Stimulated activated CD4-positive, alpha-beta T cell treated with anti-CD3 and anti-CD28 coated beads, Interleukin-1b, Interleukin-23, amount 100 ng/mL, for 48 hours (primary cell): Measurements from ENCODE around the gene BAG3.

Experiments used
- DNase-seq: peaks from one replicate; pipeline ENCODE4 v3.0.0-alpha.2; 2020

The BAG3 gene

GRCh38 chr10:119667562-119668328 lies 16.6 kb downstream of the BAG3 start:
- no peak for DNase-seq

DNA sequence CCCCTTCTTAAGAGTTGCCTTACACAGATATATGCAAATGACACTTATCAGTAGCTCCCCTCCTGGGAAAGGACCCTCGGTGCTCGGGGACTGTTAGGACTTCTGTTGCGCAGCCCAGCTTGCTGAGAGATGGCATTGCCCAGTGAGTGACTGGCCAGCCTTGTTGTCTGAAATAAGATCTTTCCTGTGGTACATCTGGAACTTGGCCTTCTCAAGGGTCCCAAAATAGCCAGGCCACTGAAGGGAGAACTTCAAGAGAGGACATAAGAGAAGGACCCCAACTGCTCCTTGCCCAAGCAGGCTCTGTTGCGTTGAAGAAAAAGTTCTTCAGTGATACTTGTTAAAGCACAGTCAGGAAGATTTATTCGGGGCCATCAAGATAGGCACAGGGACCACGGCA lies 17.3 kb downstream of the BAG3 start:
- DNase-seq: no peak

GRCh38 chr10:119669331-119669730 lies 18.2 kb downstream of the BAG3 start:
- DNase-seq: no peak

DNA sequence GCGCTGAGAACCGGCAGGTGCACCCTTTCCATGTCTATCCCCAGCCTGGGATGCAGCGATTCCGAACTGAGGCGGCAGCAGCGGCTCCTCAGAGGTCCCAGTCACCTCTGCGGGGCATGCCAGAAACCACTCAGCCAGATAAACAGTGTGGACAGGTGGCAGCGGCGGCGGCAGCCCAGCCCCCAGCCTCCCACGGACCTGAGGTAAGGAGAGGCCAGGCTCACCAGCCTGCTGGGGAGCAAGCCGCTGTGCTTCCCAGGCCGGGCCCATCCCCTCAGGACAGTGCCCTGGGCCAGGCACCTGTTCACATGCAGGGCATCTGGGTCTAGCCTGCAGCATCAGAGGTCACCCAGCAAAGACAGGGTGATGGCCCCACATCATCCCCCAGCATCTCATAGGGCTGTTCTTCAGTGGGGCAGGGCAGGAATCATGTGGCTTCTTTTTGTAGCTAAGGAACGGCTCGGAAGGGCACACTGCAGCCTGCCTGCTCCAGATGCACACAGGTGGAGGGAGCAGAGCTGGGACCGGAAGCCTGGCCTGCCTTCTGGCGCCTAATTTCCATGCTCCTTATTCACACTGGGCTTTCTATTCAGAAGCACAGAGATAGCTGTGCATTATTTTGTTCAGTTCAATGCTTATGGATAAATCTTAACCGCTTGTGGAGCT lies 18.9 kb downstream of the BAG3 start:
- no peak for DNase-seq

GRCh38 chr10:119670717-119671116 lies 19.5 kb downstream of the BAG3 start:
- DNase-seq: no peak

DNA sequence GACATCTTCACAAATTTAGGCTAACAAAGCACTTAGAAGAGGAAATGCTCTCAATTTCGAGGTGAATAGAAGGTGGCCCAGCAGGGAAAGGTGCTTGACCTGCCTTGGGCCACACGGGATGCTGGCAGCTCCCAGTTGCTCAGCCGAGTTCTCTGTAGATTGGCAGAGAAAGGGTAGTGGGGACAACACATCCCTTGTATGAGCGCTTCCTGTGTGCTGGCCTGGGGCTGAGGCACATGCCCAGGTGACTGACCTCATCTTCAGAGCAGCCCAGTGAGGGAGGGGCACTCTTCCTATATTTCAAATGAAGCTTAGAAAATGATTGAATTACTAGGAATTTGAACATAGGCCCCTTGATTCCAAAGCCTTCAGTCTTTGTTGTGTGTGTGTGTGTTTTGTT lies 20.2 kb downstream of the BAG3 start:
- DNase-seq: no peak

- DNase-seq: no peak
These were observed 21.1 kb downstream of the BAG3 start for GRCh38 chr10:119672291-119672690.

- no peak for DNase-seq
These were observed 22.1 kb downstream of the BAG3 start for GRCh38 chr10:119673271-119673670.

DNA sequence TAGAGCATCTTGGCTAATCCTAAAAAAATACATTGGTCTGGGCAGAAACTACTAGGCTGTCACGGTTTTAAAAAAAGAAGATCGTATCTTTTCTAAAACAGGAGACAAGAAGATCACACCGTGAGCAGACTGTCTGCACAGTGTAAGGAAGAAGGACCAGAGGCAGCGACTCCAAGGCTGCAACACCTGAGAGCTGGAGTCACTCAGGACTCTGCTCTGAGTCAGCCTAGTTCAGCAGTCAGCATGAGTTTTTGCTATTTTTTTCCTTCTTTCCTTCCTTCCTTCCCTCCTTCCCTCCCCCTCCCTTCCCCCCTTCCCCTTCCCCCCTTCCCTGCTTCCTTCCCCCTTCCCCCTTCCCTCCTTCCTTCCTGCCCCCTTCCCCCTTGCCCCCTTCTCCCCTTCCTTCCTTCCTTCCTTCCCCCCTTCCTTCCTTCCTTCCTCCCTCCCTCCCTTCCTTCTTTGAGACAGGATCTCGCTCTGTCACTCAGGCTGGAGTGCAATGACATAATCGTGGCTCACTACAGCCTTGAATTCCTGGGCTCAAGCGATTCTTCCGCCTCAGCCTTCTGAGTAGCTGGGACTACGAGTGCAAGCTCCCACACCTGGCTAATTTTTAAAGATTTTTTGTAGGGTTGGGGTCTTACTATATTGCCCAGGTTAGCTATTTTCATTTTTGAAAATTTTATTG lies 24.4 kb downstream of the BAG3 start:
- DNase-seq: no peak

GRCh38 chr10:119677126-119677525 lies 25.9 kb downstream of the BAG3 start:
- no peak for DNase-seq

DNA sequence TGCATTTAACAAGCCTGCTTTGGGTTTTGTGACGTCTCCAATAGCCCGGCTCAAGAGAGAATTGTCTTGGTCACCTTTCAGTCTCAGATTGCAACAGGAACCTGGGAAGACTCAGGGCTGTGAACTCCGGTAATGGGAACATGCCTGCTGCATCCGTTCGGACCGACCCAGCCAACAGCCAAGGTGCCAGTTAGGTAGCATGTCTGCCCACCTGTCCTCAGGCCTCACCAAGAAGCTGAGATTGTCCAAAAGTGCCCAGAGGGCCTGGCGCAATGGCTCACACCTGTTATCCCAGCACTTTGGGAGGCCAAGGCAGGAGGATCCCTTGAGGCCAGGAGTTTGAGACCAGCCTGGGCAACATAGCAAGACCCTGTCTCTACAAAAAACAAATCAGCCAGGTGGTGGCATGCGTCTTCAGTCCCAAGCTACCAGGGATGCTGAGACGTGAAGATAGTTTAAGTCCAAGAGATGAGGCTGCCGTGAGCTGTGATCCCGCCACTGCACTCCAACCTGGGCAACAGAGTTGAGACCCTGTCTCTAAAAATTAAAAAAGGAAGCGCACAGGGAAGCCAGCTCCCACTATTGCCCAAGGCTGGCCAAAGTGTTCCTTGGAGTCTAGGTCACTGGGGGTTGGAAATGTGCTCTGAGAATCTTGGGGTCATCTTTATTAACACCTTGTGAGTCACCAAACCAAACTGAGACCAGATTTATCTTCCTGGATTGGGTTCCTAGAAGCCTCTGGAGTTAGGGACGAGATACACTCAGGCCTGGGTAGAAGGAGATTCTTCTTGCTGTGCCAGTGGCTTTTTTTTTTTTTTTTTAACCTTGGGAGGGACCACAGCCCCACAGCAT lies 26.9 kb downstream of the BAG3 start:
- DNase-seq: no peak

- DNase-seq: no peak
These were observed 28.3 kb downstream of the BAG3 start for GRCh38 chr10:119679480-119679829.

DNA sequence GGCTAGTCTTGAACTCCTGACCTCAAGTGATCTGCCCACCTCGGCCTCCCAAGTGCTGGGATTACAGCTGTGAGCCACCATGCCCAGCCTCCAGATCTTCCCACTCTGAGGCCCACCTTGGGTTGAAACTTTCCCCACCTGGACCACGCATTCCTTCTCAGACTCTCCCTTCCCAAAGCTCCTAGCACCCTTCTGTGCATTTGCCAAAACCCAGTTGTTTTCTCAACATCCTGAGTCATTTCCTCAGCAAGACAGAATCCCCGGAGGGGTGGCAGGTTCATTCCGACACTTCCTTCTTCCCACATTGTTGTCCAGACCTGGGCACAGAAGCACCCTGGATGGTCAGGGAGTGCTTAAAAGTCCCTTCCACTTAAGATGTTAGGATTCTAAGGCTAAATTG lies 28.9 kb downstream of the BAG3 start:
- DNase-seq: no peak

- no peak for DNase-seq
These were observed 29.5 kb downstream of the BAG3 start for GRCh38 chr10:119680650-119681081.

GRCh38 chr10:119686465-119687191 lies 35.4 kb downstream of the BAG3 start:
- DNase-seq: peak; percentile 87

DNA sequence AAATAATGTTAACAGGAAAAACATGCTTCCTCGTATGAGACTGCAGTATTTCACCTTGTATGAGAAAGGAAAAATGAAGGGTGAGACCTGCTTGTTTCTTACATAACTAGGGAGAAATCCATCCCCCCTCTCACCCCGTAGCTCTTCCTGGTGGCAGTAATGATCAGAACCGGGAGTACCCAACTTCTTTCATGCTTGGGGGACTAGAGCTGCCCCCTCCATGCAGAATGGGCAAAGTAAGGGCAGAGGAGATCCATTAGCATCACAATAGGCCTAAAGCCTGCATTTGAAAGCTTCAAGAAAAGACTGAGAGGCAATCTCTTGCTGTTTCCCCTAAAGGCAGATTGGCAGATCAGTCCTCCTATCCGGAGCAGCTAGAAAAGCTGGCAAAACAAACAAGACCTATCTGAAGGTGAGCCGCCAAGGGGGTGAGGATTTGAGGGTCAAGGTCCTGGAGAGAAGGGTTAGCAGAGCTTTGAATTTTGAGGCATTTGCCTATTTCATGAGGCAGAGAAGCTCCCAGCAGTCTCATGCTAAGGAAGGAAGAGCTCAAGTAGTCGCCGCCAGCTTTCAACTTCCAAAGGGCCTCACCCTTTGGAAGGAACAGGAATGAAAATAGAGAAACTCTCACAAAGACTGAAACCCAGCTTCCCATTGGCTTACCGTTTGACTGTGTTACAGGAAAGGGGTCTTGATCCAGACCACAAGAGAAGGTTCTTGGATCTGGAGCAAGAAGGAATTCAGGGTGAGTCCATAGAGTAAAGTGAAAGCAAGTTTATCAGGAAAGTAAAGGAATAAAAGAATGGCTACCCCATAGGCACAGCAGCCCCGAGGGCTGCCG lies 36.2 kb downstream of the BAG3 start:
- no peak for DNase-seq

DNA sequence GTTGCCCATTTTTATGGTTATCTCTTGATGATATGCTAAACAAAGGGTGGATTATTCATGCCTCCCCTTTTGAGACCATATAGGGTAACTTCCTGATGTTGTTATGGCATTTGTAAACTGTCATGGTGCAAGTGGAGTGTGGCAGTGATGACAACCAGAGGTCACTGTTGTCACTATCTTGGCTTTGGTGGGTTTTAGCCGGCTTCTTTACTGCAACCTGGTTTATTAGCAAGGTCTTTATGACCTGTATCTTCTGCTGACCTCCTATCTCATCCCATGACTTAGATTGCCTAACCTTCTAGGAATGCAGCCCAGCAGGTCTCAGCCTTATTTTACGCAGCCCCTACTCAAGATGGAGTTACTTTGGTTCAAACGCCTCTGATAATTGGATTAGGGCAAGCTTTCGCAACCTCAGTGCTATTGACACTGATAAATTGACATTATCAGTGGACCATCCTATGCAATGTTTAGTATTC lies 36.9 kb downstream of the BAG3 start:
- DNase-seq: no peak

- no peak for DNase-seq
These were observed 37.9 kb downstream of the BAG3 start for GRCh38 chr10:119689016-119689580.

DNA sequence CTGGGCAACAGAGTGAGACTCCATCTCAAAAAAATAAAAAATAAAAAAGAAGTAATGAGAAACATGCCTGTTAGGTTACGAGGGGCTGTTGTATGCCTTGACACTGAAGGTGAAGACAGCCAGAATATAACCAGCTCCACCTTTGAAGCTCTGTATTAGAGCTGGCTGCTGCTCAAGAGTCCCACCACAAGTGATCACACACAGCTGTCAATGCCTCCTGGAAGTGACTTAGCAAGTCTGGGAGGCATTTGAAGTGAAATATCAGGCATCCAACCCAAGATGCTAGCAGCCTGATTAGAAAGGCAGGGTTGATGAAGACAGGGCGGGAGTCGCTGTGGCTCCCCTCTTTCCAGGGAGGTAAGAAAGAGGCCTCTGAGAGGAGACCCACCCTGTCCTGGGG lies 40.5 kb downstream of the BAG3 start:
- DNase-seq: no peak

- no peak for DNase-seq
These were observed 42.2 kb downstream of the BAG3 start for GRCh38 chr10:119693262-119693957.
